Calu3 (cell line): ENCODE data around the gene KCNK13. TPM values are rescaled to one million over a fixed set of nuclear protein-coding genes. Genes with fewer than 3 reads are reported as not detected.

ENCODE experiments used
- BruUV-seq: library from RNA; stranded (reverse); fragments of 400-500 nt; replicated peaks from 2 replicates; lab custom pipeline; 2021; lab: Mats Ljungman, UMichigan
- CTCF ChIA-PET: fragments of 300-600 bp; sonication (Branson Sonifier 250); formaldehyde crosslinking; loops from one replicate; lab custom pipeline; 2022; ENCODE audit warnings: antibody characterized with exemption; lab: Charles Lee
- DNase-seq: peaks from one replicate; pipeline ENCODE4 v3.0.0; 2022
- H3K27ac Mint-ChIP-seq: one replicate; pipeline ENCODE4 v1.8.0; 2022; ENCODE audit warnings: mixed read lengths; ENCODE audit not compliant: unreplicated experiment
- H3K27me3 Mint-ChIP-seq: one replicate; pipeline ENCODE4 v1.8.0; 2022; ENCODE audit warnings: mixed read lengths; ENCODE audit not compliant: unreplicated experiment
- H3K36me3 Mint-ChIP-seq: one replicate; pipeline ENCODE4 v1.8.0; 2022; ENCODE audit warnings: mild to moderate bottlenecking, moderate library complexity, mixed read lengths; ENCODE audit not compliant: insufficient read depth, unreplicated experiment
- H3K4me1 Mint-ChIP-seq: one replicate; pipeline ENCODE4 v1.8.0; 2022; ENCODE audit warnings: mild to moderate bottlenecking, low read depth, mixed read lengths; ENCODE audit not compliant: unreplicated experiment
- H3K4me3 Mint-ChIP-seq: one replicate; pipeline ENCODE4 v1.8.0; 2022; ENCODE audit warnings: mild to moderate bottlenecking, low read depth, moderate library complexity, mixed read lengths; ENCODE audit not compliant: unreplicated experiment
- H3K9me3 Mint-ChIP-seq: one replicate; pipeline ENCODE4 v1.8.0; 2022; ENCODE audit warnings: low read depth, mixed read lengths; ENCODE audit not compliant: unreplicated experiment
- CTCF ChIP-seq: fragments of 200-600 bp; IDR thresholded peaks from one replicate; pipeline ENCODE4 v1.8.0; 2022; ENCODE audit warnings: antibody characterized with exemption; ENCODE audit not compliant: unreplicated experiment
- intact Hi-C: fragments of 100-400 bp; cut with micrococcal nuclease; formaldehyde crosslinking; loops from one replicate; pipeline ENCODE4 v1.10.0; 2022; ENCODE audit not compliant: unreplicated experiment
- total RNA-seq: library from RNA; stranded (reverse); gene quantifications from 2 replicates; pipeline ENCODE4 v1.2.3, GENCODE V29; 2022

KCNK13 gene
- total RNA-seq, 1 experiment from 2014 or later, result not detected

- Mint-ChIP-seq H3K9me3 (no peaks in the 10 kb centered on the region), H3K36me3 (no peaks in the 10 kb centered on the region), H3K4me3 (no peak overlapping the region), H3K4me1 (no peaks in the 10 kb centered on the region), H3K27me3 (peaks cover 28% of the 10 kb centered on the region), H3K27ac (no peak overlapping the region)
- CTCF ChIA-PET, result no interaction called here
- intact Hi-C loops, result no loop called here
- no TSS peak for BruUV-seq
- DNase-seq, result no peak
- no peak for TF ChIP-seq CTCF
Observed at GRCh38 chr14:90140298-90140955, 78.6 kb downstream of the KCNK13 start.

- H3K4me3 Mint-ChIP-seq, result no peak overlapping the region
- no TSS peak for BruUV-seq
- intact Hi-C loops, result no loop called here
Observed at GRCh38 chr14:90140956-90141316, 79.1 kb downstream of the KCNK13 start.

GRCh38 chr14:90153429-90153828 lies 91.6 kb downstream of the KCNK13 start:
- intact Hi-C loops, result no loop called here
- no peak overlapping the region for H3K27ac Mint-ChIP-seq
- no TSS peak for BruUV-seq
- H3K4me3 Mint-ChIP-seq, result no peak overlapping the region
- TF ChIP-seq CTCF, result no peak
- no peaks in the 10 kb centered on the region for H3K36me3 Mint-ChIP-seq
- CTCF ChIA-PET, result no interaction called here
- peaks cover 3% of the 10 kb centered on the region for H3K9me3 Mint-ChIP-seq
- H3K27me3 Mint-ChIP-seq, result peaks cover 47% of the 10 kb centered on the region
- no peaks in the 10 kb centered on the region for H3K4me1 Mint-ChIP-seq
- DNase-seq, result no peak

More at GRCh38 chr14:90140956-90141316, 79.1 kb downstream of the KCNK13 start:
- Mint-ChIP-seq H3K27ac (no peak overlapping the region), H3K4me1 (no peaks in the 10 kb centered on the region), H3K27me3 (peaks cover 23% of the 10 kb centered on the region), H3K9me3 (no peaks in the 10 kb centered on the region), H3K36me3 (no peaks in the 10 kb centered on the region)
- no peak for DNase-seq
- CTCF ChIA-PET, result no interaction called here
- no peak for TF ChIP-seq CTCF

- Mint-ChIP-seq H3K4me3 (no peak overlapping the region), H3K27me3 (peaks cover 40% of the 10 kb centered on the region), H3K9me3 (peaks cover 3% of the 10 kb centered on the region), H3K36me3 (no peaks in the 10 kb centered on the region), H3K4me1 (no peaks in the 10 kb centered on the region), H3K27ac (no peak overlapping the region)
- CTCF ChIA-PET, result no interaction called here
- no TSS peak for BruUV-seq
- TF ChIP-seq CTCF, result no peak
- intact Hi-C loops, result no loop called here
- no peak for DNase-seq
Observed at GRCh38 chr14:90154110-90154509, 92.3 kb downstream of the KCNK13 start.
